Measurements from ENCODE around the gene FAM76B.

GRCh38 chr11:95821640-95822039 is 32.1 kb upstream of the FAM76B start:
- TF ChIP-seq ZFP3 (CRISPR knock-in tag; IDR thresholded peaks at IDR 0.05) (no peak), ZNF8 (CRISPR knock-in tag; IDR thresholded peaks at IDR 0.05) (no peak), TCF4 (CRISPR knock-in tag; IDR thresholded peaks at IDR 0.05; ENCODE audit: borderline replicate concordance) (no peak), ARNTL (CRISPR knock-in tag; IDR thresholded peaks at IDR 0.05; ENCODE audit: borderline replicate concordance, low read depth) (no peak), CSRNP3 (CRISPR knock-in tag; IDR thresholded peaks at IDR 0.05) (no peak)

All from SK-N-SH treated with all-trans-retinoic acid at 6 μM for 48 hours (cell line).